ENCODE results near the gene RAPGEF1. TPM values are rescaled to one million over a fixed set of nuclear protein-coding genes. Genes with fewer than 3 reads are reported as not detected.
A peak's percentile ranks its signal among the peaks of the same experiment; 100 is the strongest.

RAPGEF1 gene
- total and polyA plus RNA-seq, 2 donors (not counting 3 experiments of a cell fraction or from before 2014, with no cell fraction given) = 50.0 to 124 TPM

GRCh38 chr9:131727184-131727759 lies 12.6 kb downstream of the RAPGEF1 start:
- POLR2A ChIA-PET = interaction anchor here (0.6 kb wide), 1 partner anchor 529 kb away, joined by 3 read pairs; no protein-coding TSS in a partner anchor
- Histone ChIP-seq H3K9me3 (replicated peaks; ENCODE audit: control insufficient read depth, insufficient read depth, low read length) (no peaks in the 10 kb centered on the region), H2AFZ (ENCODE audit: low read depth, low read length) (no peak overlapping the region), H3K4me1 (ENCODE audit: control insufficient read depth, extremely low read depth, insufficient read depth, low read length) (peaks cover 42% of the 10 kb centered on the region), H3K4me3 (replicated peaks in 1 of 3; ENCODE audit: insufficient read depth in 1 of 3, low read depth in 1 of 3, low read length in 3 of 3) (no peak overlapping the region), H3K79me2 (ENCODE audit: control insufficient read depth, insufficient read depth, low read length) (peaks cover 92% of the 10 kb centered on the region), H4K20me1 (replicated peaks; ENCODE audit: control insufficient read depth, extremely low read depth, insufficient read depth, low read length) (no peaks in the 10 kb centered on the region), H3K9me1 (replicated peaks; ENCODE audit: control insufficient read depth, extremely low read depth, insufficient read depth, low read length) (no peaks in the 10 kb centered on the region), H3K27me3 (ENCODE audit: control insufficient read depth in 2 of 2, insufficient read depth in 2 of 2, low read length in 2 of 2) (no peaks in the 10 kb centered on the region), H3K4me2 (ENCODE audit: insufficient read depth, low read length) (peak overlapping the region; percentile 37), H3K9ac (replicated peaks; ENCODE audit: extremely low read depth, insufficient read depth, low read length) (no peak overlapping the region), H3K36me3 (ENCODE audit: control insufficient read depth in 2 of 2, extremely low read depth in 1 of 2, insufficient read depth in 2 of 2, low read length in 2 of 2) (no peaks in the 10 kb centered on the region), H3K27ac (ENCODE audit: insufficient read depth, low read depth, low read length) (peak overlapping the region; percentile 45)
- dilution Hi-C loops (cut with MboI; ENCODE audit: extremely low pct_ligation_motif_present, low sequenced_read_pairs) = no loop called here
- BruUV-seq (replicated peaks) = no TSS peak
- peak; percentile 70 for DNase-seq (ENCODE audit: low read depth, low spot score)
- intact Hi-C loops (cut with micrococcal nuclease) = no loop called here
- peak; percentile 78 for FAIRE-seq
- TF ChIP-seq FOS (IDR thresholded peaks at IDR 0.05; ENCODE audit: borderline replicate concordance, insufficient read depth, low read length) = peak; percentile 63
- TF ChIP-seq, protein P1, sequence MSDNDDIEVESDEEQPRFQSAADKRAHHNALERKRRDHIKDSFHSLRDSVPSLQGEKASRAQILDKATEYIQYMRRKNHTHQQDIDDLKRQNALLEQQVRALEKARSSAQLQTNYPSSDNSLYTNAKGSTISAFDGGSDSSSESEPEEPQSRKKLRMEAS (IDR thresholded peaks at IDR 0.05; ENCODE audit: insufficient read depth, insufficient read length) = no peak
- CTCF ChIA-PET = interaction anchor here (0.8 to 3.0 kb wide), 9 partner anchors 8 to 136 kb away, joined by 3 to 14 read pairs (median 8); partner anchors contain the start of gene RAPGEF1

- POLR2A ChIA-PET = interaction anchor here (0.6 kb wide), 1 partner anchor 10 kb away, joined by 3 read pairs; no protein-coding TSS in a partner anchor
- Histone ChIP-seq H3K4me1 (ENCODE audit: control insufficient read depth, extremely low read depth, insufficient read depth, low read length) (peaks cover 25% of the 10 kb centered on the region), H2AFZ (ENCODE audit: low read depth, low read length) (no peak overlapping the region), H3K4me3 (replicated peaks in 1 of 3; ENCODE audit: insufficient read depth in 1 of 3, low read depth in 1 of 3, low read length in 3 of 3) (no peak overlapping the region), H3K9me1 (replicated peaks; ENCODE audit: control insufficient read depth, extremely low read depth, insufficient read depth, low read length) (no peaks in the 10 kb centered on the region), H3K4me2 (ENCODE audit: insufficient read depth, low read length) (no peak overlapping the region), H3K36me3 (ENCODE audit: control insufficient read depth in 2 of 2, extremely low read depth in 1 of 2, insufficient read depth in 2 of 2, low read length in 2 of 2) (peaks cover 0 to 3% of the 10 kb centered on the region in 2 experiments), H3K27ac (ENCODE audit: insufficient read depth, low read depth, low read length) (no peak overlapping the region), H4K20me1 (replicated peaks; ENCODE audit: control insufficient read depth, extremely low read depth, insufficient read depth, low read length) (no peaks in the 10 kb centered on the region), H3K9ac (replicated peaks; ENCODE audit: extremely low read depth, insufficient read depth, low read length) (no peak overlapping the region), H3K79me2 (ENCODE audit: control insufficient read depth, insufficient read depth, low read length) (peaks cover 91% of the 10 kb centered on the region), H3K9me3 (replicated peaks; ENCODE audit: control insufficient read depth, insufficient read depth, low read length) (no peaks in the 10 kb centered on the region), H3K27me3 (ENCODE audit: control insufficient read depth in 2 of 2, insufficient read depth in 2 of 2, low read length in 2 of 2) (no peaks in the 10 kb centered on the region)
- no peak for DNase-seq (ENCODE audit: low read depth, low spot score)
- CTCF ChIA-PET = interaction anchor here (0.6 to 2.1 kb wide), 2 partner anchors 9 to 577 kb away, joined by 3 to 5 read pairs; no protein-coding TSS in a partner anchor
- peak; percentile 15 for FAIRE-seq
- TF ChIP-seq POLR2AphosphoS5 (IDR thresholded peaks at IDR 0.05; ENCODE audit: insufficient read depth, low read depth, low read length) (no peak), MYC (IDR thresholded peaks at IDR 0.05; ENCODE audit: low read depth, low read length) (no peak), GATA2 (IDR thresholded peaks at IDR 0.05; ENCODE audit: insufficient read depth, insufficient read length, low read depth, low read length) (no peak), EZH2 (IDR thresholded peaks at IDR 0.05; ENCODE audit: borderline replicate concordance, low read depth, low read length, severe bottlenecking) (no peak), JUN (IDR thresholded peaks at IDR 0.05; ENCODE audit: borderline replicate concordance, insufficient read depth, insufficient read length, low read depth) (no peak), FOS (IDR thresholded peaks at IDR 0.05; ENCODE audit: borderline replicate concordance, insufficient read depth, low read length) (no peak), POLR2A (IDR thresholded peaks at IDR 0.05; ENCODE audit: low read depth, low read length) (no peak)
- TF ChIP-seq, protein P1 (IDR thresholded peaks at IDR 0.05; ENCODE audit: insufficient read depth, insufficient read length) = no peak
- TF ChIP-seq, protein P2, sequence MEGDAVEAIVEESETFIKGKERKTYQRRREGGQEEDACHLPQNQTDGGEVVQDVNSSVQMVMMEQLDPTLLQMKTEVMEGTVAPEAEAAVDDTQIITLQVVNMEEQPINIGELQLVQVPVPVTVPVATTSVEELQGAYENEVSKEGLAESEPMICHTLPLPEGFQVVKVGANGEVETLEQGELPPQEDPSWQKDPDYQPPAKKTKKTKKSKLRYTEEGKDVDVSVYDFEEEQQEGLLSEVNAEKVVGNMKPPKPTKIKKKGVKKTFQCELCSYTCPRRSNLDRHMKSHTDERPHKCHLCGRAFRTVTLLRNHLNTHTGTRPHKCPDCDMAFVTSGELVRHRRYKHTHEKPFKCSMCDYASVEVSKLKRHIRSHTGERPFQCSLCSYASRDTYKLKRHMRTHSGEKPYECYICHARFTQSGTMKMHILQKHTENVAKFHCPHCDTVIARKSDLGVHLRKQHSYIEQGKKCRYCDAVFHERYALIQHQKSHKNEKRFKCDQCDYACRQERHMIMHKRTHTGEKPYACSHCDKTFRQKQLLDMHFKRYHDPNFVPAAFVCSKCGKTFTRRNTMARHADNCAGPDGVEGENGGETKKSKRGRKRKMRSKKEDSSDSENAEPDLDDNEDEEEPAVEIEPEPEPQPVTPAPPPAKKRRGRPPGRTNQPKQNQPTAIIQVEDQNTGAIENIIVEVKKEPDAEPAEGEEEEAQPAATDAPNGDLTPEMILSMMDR (IDR thresholded peaks at IDR 0.05; ENCODE audit: extremely low read depth in 1 of 2, insufficient read depth in 1 of 2, low read depth in 1 of 2, low read length in 2 of 2) = no peak
- BruUV-seq (replicated peaks) = no TSS peak
- intact Hi-C loops (cut with micrococcal nuclease) = no loop called here
- dilution Hi-C loops (cut with MboI; ENCODE audit: extremely low pct_ligation_motif_present, low sequenced_read_pairs) = no loop called here
These were observed 15.2 kb downstream of the RAPGEF1 start for GRCh38 chr9:131724683-131725082.
